K562 (cell line): ENCODE data around the gene SLIT2. TPM values are rescaled to one million over a fixed set of nuclear protein-coding genes. Genes with fewer than 3 reads are reported as not detected.

Experiments
- MITF ChIP-seq: IDR thresholded peaks from 2 replicates; pipeline ENCODE4 v1.6.1; 2014; ENCODE audit warnings: antibody characterized with exemption
- RAD21 ChIP-seq, 2 experiments: fragments of 250-450 bp in 1 of 2; fragments of 450-650 bp in 1 of 2; sonication (Bioruptor Pico) in 1 of 2; formaldehyde crosslinking in 1 of 2; IDR thresholded peaks in 1 of 2; conservative IDR thresholded peaks in 1 of 2; 2 replicates each; pipeline versions ENCODE4 v1.4.0 to v1.8.0; 2020 to 2022; ENCODE audit warnings: mild to moderate bottlenecking in 2 of 2, moderate library complexity in 1 of 2
- ZNF239 ChIP-seq: fragments of 250-450 bp; sonication (Bioruptor Pico); IDR thresholded peaks from 2 replicates; pipeline ENCODE4 v1.4.0; 2020; ENCODE audit warnings: mild to moderate bottlenecking
- ZNF707 ChIP-seq: fragments of 250-450 bp; sonication (Bioruptor Pico); conservative IDR thresholded peaks from 2 replicates; pipeline ENCODE4 v1.8.0; 2022; ENCODE audit warnings: inconsistent platforms, mild to moderate bottlenecking, moderate library complexity
- polyA plus RNA-seq, 8 experiments: library from polyadenylated mRNA; depleted of rRNA in 4 of 8; stranded (reverse) in 5 of 8; unstranded in 3 of 8; fragments of >200 nt; fragmentation: Nextera tagmentation in 2 of 8; fragmentation: Illumina TruSeq in 1 of 8; extraction: Ambion mirVana in 2 of 8; extraction: Trizol in 1 of 8; gene quantifications; 2 replicates each; pipeline versions ENCODE4 v1.2.1 to v1.2.3, GENCODE V29; 2011 to 2014; ENCODE audit warnings: inconsistent platforms in 1 of 8, missing spikeins in 1 of 8
- total RNA-seq, 7 experiments: library from RNA; depleted of rRNA in 6 of 7; stranded (reverse); fragments of >200 nt in 6 of 7; fragmentation: Illumina TruSeq in 2 of 7; extraction: Trizol in 2 of 7; gene quantifications; 2 replicates each; pipeline versions ENCODE4 v1.2.1 to v1.2.3, GENCODE V29; 2011 to 2021; ENCODE audit warnings: low replicate concordance in 1 of 7
- TF ChIP-seq, protein P1 (sequence below): fragments of 250-450 bp; sonication (Bioruptor Pico); IDR thresholded peaks from 2 replicates; pipeline ENCODE4 v1.4.0; 2020

Gene SLIT2
- total and polyA plus RNA-seq, 9 of the 15 experiments (the other 6 are each of a cell fraction or from before 2014, with no cell fraction given) = 1.8 to 8.1 (median 4.1) TPM

DNA sequence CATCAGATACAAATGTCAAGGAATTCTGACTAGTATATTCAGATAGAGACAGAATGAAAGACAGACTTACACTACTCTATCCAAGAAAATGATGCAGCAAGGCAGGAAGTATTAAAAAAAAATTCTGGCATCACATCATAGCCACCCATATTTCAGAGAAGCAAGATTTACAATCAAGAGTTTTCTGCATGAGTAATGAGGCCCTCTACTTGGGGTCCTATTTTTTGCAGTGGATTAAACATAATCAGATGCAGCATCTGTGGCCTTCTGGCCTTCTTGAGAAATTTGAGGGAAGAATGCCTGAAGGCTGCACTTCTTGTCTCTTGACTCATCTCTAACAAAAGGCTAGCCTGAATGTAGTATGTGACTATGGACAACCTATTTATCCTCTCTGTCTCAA, 48.2 kb upstream of the SLIT2 start (continued):
- TF ChIP-seq, protein P1, sequence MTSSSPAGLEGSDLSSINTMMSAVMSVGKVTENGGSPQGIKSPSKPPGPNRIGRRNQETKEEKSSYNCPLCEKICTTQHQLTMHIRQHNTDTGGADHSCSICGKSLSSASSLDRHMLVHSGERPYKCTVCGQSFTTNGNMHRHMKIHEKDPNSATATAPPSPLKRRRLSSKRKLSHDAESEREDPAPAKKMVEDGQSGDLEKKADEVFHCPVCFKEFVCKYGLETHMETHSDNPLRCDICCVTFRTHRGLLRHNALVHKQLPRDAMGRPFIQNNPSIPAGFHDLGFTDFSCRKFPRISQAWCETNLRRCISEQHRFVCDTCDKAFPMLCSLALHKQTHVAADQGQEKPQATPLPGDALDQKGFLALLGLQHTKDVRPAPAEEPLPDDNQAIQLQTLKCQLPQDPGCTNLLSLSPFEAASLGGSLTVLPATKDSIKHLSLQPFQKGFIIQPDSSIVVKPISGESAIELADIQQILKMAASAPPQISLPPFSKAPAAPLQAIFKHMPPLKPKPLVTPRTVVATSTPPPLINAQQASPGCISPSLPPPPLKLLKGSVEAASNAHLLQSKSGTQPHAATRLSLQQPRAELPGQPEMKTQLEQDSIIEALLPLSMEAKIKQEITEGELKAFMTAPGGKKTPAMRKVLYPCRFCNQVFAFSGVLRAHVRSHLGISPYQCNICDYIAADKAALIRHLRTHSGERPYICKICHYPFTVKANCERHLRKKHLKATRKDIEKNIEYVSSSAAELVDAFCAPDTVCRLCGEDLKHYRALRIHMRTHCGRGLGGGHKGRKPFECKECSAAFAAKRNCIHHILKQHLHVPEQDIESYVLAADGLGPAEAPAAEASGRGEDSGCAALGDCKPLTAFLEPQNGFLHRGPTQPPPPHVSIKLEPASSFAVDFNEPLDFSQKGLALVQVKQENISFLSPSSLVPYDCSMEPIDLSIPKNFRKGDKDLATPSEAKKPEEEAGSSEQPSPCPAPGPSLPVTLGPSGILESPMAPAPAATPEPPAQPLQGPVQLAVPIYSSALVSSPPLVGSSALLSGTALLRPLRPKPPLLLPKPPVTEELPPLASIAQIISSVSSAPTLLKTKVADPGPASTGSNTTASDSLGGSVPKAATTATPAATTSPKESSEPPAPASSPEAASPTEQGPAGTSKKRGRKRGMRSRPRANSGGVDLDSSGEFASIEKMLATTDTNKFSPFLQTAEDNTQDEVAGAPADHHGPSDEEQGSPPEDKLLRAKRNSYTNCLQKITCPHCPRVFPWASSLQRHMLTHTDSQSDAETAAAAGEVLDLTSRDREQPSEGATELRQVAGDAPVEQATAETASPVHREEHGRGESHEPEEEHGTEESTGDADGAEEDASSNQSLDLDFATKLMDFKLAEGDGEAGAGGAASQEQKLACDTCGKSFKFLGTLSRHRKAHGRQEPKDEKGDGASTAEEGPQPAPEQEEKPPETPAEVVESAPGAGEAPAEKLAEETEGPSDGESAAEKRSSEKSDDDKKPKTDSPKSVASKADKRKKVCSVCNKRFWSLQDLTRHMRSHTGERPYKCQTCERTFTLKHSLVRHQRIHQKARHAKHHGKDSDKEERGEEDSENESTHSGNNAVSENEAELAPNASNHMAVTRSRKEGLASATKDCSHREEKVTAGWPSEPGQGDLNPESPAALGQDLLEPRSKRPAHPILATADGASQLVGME (CRISPR knock-in tag) = no peak
- no peak for TF ChIP-seq RAD21 (CRISPR knock-in tag; conservative IDR thresholded peaks at IDR 0.05 in 1 of 2, IDR thresholded peaks at IDR 0.05 in 1 of 2)
- no peak for TF ChIP-seq MITF
- TF ChIP-seq ZNF707 (CRISPR knock-in tag) = no peak
- no peak for TF ChIP-seq ZNF239
